GM13976 (cell line): ENCODE measurements around the gene CPEB2.

Experiments
- DNase-seq: peaks from one replicate; pipeline ENCODE4 v3.0.0; 2012; ENCODE audit warnings: low spot score
- in situ Hi-C: fragments of 300-500 bp; cut with MboI; formaldehyde crosslinking; loops from one replicate; pipeline ENCODE4 v1.12.0; 2022; ENCODE audit warnings: low sequenced_read_pairs, mixed read lengths, inconsistent platforms; ENCODE audit not compliant: unreplicated experiment
- TF ChIP-seq, protein P1 (sequence below): IDR thresholded peaks from 2 replicates; pipeline ENCODE4 v1.5.1; 2012; ENCODE audit warnings: borderline replicate concordance, mild to moderate bottlenecking; ENCODE audit not compliant: insufficient read depth; ENCODE audit errors: extremely low read depth, missing control alignments, control extremely low read depth

CPEB2 gene

DNA sequence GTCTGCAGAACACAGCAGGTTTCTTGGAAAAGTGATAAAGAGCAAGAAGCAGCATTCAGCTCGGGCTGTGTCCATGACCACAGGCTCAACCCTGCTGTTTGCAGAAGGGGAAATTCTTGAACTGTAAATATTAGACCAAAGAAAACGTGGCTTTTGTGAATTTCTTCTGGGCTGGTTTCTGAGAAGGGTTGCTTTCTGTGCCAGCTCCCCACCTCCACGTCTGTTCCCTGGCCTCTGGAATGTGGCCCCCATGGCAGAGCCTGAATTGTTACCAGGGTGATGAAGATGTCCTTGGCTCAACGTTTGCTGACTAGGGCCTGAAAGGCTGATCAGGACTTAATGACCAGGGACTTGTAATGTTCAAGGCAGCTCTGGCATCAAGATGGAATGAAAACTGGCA lies 116.0 kb downstream of the CPEB2 start:
- in situ Hi-C loops: no loop called here
- DNase-seq: no peak
- TF ChIP-seq, protein P1, sequence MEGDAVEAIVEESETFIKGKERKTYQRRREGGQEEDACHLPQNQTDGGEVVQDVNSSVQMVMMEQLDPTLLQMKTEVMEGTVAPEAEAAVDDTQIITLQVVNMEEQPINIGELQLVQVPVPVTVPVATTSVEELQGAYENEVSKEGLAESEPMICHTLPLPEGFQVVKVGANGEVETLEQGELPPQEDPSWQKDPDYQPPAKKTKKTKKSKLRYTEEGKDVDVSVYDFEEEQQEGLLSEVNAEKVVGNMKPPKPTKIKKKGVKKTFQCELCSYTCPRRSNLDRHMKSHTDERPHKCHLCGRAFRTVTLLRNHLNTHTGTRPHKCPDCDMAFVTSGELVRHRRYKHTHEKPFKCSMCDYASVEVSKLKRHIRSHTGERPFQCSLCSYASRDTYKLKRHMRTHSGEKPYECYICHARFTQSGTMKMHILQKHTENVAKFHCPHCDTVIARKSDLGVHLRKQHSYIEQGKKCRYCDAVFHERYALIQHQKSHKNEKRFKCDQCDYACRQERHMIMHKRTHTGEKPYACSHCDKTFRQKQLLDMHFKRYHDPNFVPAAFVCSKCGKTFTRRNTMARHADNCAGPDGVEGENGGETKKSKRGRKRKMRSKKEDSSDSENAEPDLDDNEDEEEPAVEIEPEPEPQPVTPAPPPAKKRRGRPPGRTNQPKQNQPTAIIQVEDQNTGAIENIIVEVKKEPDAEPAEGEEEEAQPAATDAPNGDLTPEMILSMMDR: no peak
